ENCODE results near the gene FBXL16.

DNA sequence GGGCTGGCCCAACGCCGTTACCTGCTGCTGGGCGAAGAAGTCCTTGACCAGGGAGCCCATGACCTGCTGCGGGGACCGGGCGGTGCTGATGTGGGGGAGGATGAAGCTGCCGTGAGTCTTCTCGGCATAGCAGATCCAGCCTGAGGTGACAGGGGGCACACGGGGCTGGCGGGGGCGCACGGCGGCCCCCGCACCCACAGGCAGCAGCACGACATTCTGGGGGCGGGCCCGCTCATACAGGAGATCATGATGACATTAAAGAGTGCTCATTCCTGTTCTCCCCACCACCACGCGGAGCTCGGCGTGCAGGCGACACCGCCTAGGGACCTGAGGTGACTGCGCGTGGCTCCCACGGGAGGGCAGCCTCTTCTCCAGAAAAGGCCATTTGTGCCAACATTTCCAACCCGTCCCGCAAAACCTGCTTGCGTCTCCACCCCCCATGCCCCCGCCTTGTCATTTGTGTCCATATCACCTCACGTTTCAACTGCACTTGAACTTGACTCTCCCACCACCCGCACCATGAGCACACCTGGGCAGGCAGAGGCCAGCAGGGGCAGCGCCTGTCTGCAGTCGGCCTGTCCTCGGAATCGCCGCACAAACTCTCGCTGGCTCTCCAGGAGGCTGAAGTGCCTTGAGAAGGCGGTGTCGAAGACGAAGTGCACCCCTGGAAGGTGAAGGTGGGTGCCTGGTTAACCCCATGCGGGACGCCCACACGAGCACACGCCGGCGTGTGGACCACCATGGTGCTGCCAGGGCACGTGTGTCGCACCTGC lies 28.8 kb upstream of the FBXL16 start:
- TF ChIP-seq EZH2 (IDR thresholded peaks at IDR 0.05; ENCODE audit: borderline replicate concordance): no peak
- TF ChIP-seq, protein P1, sequence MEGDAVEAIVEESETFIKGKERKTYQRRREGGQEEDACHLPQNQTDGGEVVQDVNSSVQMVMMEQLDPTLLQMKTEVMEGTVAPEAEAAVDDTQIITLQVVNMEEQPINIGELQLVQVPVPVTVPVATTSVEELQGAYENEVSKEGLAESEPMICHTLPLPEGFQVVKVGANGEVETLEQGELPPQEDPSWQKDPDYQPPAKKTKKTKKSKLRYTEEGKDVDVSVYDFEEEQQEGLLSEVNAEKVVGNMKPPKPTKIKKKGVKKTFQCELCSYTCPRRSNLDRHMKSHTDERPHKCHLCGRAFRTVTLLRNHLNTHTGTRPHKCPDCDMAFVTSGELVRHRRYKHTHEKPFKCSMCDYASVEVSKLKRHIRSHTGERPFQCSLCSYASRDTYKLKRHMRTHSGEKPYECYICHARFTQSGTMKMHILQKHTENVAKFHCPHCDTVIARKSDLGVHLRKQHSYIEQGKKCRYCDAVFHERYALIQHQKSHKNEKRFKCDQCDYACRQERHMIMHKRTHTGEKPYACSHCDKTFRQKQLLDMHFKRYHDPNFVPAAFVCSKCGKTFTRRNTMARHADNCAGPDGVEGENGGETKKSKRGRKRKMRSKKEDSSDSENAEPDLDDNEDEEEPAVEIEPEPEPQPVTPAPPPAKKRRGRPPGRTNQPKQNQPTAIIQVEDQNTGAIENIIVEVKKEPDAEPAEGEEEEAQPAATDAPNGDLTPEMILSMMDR (IDR thresholded peaks at IDR 0.05; ENCODE audit: poor library complexity): no peak
- no peak for TF ChIP-seq EZH2phosphoT487 (IDR thresholded peaks at IDR 0.05; ENCODE audit: low read depth, severe bottlenecking, unreplicated experiment)
